CD4-positive, alpha-beta T cell treated with Interleukin-21 for 1 hour (primary cell): Measurements from ENCODE around the gene ACOX1.

Source experiments
- DNase-seq: peaks from one replicate; pipeline ENCODE4 v3.0.0-alpha.2; 2020

The ACOX1 gene

GRCh38 chr17:75978938-75979704, at the start of gene ACOX1, which contains the start of gene TEN1:
ACOX1 (minus strand) TSS chr17:75979166; CDS start chr17:75979073, 93 bp downstream.
TEN1 (plus strand) TSS chr17:75979240; CDS start chr17:75986193, 6,953 bp downstream.
- DNase-seq = peak; percentile 95

DNA sequence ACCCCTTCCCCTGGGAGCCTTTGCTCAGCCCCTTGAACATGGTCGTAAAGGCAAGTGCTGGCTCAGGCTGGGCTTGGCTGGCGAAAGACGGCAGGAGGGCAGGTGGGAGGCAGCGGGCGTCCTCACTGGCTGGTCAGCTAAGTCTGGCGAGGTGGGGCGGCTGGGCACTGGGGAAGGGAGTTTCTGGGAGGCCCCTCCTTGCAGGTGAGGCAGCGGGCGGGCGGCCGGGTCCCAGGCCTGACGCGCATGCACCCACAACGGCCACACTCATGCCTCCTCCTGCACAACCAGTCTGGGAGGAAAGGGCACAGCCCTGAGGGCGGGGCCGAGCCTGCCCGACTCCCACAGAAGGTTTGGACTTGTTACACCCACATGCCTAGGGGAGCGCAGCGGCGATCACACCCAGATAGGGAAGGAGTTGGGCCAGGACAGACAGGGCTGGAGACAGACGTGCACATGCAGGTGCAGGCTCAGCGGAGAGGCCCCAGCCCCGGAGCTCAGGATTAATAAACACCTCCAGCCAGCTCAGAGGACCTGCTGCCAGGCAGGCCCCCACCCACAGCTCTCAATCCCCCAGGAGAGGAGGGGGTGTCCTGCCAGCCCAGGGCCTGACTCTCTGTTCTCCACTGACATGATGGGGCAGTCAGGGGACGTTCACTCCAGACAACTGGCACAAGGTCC, 48.3 kb upstream of the ACOX1 start, which contains the start of gene EVPL:
EVPL (minus strand) TSS at position 148 of the 681 bp plus-strand sequence; CDS start at position 40, 108 bp downstream.
- no peak for DNase-seq

DNA sequence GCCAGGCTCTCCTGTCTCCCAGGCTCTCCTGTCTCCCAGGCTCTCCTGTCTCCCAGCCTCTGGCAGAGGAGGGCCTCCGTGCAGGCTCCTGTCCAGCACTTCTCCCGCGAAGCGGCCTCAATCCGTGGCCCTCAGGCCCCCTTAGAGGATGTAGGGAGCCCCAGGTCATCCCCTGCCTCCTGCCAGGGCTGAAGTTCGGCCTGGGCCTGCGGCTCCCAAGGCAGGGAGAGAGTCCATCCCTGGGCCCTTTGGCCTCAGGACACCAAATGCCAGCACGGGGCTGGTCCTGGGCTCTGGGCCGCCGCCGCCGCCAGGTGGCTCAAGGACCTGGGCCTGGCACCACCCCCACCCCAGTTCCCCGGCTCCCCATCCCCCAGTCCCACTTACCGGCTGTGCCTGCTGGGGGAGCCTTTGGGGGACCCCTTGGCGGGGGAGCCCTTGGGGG, 47.8 kb upstream of the ACOX1 start:
- no peak for DNase-seq

- no peak for DNase-seq
These were observed 46.3 kb upstream of the ACOX1 start for GRCh38 chr17:76025294-76025693.

GRCh38 chr17:76024353-76024752, 45.4 kb upstream of the ACOX1 start:
- no peak for DNase-seq

DNA sequence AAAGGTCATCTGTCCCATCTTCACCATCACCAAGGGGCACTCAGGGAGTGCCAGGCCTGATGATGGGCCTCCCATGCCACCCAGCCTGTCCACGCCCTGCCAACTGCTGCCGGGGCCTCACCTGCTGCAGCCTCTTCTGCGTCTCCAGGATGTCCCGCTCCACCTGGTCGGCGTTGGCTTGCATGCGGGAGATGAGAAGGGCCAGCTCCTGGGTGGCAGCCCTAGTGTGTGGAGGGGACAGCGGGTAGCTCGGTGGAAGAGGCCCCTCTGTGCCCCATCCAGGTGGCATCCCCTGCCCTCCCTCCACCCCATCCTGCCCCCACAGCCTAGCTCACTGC, 44.9 kb upstream of the ACOX1 start:
- DNase-seq = no peak

GRCh38 chr17:76022973-76023899, 44.3 kb upstream of the ACOX1 start:
- no peak for DNase-seq

DNA sequence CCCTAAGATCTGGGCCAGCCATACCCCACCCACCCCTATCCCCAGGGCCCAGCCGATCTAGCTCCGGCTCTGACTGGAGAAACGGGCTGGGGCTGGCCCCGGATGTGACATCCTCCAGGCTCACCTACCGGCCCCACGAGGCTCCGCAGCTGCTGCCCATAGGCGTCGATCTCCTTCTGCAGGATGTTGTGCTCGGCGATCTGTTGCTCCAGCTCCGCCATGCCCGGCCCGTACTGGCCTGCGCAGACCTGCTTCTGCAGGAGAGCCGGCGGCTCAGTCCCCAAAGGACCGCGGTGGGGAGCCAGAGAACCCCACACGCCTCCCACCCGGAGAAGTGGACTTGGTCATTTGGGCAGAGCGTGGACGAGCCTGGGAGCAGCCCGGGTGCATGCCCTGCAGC, 43.3 kb upstream of the ACOX1 start:
- no peak for DNase-seq

GRCh38 chr17:76019833-76020467, 41.0 kb upstream of the ACOX1 start:
- DNase-seq = no peak

DNA sequence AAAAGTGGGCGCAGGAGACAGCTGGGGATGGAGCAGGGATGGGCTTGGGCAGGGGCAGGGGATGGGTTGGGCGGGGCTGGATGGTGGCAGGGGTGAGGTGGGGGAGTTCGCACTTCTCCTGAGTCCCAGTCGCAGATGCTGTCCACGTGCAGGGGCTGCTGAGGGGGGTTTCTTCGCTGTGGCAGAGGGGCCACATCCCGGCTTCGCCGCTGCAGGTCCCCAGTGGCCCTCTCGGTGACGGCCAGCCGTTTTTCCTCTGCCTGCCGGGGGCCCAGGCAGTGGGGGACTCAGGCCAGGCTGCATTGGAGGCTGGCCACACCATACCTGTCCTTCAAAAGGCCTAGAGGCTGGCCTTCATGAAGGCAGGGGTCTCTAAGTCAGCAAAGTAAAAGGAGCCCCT, 39.8 kb upstream of the ACOX1 start:
- DNase-seq = no peak

DNA sequence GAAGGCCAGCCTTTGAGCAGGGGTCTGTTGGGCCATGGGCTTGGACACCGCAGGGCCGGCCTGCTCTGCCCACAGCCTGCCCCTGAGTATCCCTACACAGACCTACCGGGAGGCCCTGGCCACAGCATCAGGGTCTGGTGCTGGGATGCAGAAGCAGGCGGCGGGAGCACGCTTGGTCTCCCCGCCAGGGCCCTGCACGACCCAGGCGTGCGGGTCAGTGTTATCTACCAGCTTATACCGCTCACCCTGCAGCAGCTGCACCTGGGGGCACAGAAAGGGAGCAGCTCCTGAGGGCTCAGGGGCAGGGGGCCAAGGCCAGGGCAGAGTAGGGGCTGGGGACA, 39.3 kb upstream of the ACOX1 start:
- no peak for DNase-seq

- no peak for DNase-seq
These were observed 38.7 kb upstream of the ACOX1 start for GRCh38 chr17:76017481-76018339.

DNA sequence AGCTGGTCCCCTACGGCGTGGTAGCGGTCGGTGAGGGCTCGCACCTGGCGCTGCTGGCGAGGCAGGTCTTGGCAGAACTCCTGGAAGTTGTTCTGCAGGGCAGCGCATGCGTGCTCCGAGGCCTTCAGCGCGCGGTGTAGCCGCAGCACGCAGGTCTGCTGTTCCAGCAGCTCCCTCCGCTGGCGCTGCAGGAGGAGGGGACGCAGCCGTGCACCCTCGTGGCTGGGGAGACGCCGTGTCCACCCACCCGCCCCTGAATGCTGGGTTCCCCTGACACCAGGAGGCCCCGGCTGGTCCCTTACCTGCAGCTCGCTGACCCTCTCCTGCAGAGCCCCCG, 35.9 kb upstream of the ACOX1 start:
- no peak for DNase-seq

GRCh38 chr17:76014100-76014924, 35.3 kb upstream of the ACOX1 start:
- peak; percentile 79 for DNase-seq

GRCh38 chr17:76013377-76013932, 34.5 kb upstream of the ACOX1 start:
- DNase-seq = no peak

DNA sequence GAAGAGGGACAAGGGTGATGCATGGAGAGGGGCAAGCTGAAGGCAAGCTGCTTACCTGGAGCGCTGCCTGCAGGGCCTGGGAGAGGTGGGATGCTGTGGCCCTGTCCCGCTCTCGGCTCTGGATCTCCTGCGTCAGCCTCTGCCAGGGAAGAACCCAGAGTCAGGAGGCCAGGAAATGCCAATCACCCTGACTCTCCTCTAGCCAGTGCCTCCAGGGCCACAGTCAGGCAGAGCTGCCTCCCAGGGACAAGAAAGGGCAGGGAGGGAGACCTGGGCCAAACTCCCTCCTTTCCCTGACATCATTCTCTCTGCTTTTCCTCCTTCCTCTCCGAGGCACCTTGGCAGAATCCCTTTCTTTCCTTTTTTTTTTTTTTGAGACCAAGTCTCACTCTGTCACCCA, 33.0 kb upstream of the ACOX1 start:
- DNase-seq = no peak

DNA sequence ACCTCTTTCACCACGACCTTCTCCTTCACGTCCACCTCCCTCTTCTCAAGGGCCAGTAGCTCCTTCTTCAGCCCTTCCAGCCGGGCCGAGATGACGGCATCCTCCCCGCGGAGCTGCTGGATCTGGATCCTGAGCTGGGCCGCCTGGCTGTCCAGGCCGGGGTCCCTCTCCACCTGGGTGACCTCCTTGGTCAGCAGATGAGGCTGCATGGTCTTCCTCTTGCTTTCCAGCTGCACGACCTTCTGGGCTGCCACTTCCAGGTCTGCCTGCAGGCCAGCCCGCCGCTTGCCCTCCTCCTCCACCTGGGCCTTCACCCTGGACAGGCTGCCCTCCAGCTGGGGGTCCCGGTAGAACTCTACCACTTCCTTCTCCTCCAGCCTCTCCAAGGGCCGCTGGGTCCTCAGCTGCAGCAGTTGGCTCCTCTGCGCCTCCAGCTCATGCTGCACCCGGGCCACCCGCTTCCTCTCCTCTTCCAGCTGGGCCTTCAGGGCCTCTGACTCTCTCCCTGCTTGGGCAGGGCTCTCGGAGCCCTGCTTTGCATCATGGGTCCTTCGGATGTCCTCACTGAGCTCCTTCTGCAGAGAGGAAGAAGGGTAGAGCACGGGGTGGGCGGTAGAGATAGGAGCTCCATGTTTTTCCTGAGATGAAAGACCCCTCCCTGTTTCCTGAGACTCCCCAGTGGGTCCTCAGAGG, 31.1 kb upstream of the ACOX1 start:
- no peak for DNase-seq

DNA sequence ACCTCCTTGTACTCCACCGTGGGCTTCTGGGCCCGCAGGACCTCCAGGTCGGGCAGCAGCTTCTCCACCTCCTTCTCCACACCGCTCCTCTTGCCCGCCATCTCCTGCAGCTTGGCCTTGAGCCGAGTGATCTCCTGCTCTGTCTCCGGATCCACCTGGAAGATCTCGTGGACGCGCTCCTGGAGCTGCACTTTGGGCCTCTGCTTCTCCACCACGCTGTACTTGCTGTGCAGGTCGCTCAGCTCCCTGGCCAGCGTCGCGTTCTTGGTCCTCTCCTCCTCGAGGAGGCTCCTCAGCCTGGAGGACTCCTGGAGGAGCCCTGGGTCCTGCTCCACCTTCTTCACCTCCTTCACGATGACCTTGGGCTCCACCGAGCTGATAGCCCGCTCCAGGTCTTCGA, 30.5 kb upstream of the ACOX1 start:
- no peak for DNase-seq

DNA sequence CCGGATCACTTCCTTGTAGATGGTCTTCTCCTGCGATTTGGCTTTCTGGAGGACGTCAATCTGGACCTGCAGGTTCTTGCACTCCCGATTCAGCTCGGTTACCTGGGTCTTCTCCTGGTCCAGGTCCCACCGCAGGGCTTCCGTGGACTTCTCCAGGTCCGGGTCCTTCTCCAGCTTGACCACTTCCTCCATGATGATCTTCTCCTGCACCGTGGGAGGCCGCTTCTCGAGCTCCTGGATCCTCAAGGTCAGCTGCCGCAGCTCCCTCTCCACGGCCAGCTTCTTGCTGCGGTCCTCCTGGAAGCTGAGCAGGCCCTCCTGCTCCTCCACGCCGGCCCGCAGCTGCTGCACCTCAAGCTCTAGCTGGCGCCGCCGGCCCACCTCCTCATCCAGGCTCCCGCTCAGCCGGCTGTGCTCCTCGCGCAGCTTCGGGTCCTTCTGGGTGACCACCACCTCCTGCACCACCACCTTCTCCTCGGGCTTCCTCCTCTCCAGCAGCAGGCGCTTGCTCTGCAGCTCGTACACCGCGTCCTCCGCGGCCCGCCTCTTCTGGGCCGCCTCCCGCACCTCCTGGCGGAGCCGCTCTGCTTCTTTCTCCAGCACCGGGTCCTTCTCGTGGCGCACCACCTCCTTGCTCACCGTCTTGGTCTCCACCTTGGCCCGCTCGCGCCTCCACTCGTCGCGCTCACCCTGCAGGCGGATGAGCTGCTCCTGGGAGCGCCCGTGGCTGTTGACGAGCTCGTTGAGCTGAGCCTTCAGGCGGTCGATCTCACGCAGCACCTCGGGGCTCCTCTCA, 29.9 kb upstream of the ACOX1 start:
- DNase-seq = no peak
